Activated T-cell treated with anti-CD3 and anti-CD28 coated beads for 4 hours (primary cell): ENCODE data around the gene FBXO33.

Experiments used
- DNase-seq: peaks from one replicate; pipeline ENCODE4 v3.0.0-alpha.2; 2020

The FBXO33 gene

GRCh38 chr14:39432179-39432618, at the start of gene FBXO33:
TSS of gene FBXO33 (minus strand) at chr14:39432433. CDS start at chr14:39432162, 271 bp downstream.
- DNase-seq, result peak; percentile 93

GRCh38 chr14:39474416-39474911, 42.2 kb upstream of the FBXO33 start:
- no peak for DNase-seq

DNA sequence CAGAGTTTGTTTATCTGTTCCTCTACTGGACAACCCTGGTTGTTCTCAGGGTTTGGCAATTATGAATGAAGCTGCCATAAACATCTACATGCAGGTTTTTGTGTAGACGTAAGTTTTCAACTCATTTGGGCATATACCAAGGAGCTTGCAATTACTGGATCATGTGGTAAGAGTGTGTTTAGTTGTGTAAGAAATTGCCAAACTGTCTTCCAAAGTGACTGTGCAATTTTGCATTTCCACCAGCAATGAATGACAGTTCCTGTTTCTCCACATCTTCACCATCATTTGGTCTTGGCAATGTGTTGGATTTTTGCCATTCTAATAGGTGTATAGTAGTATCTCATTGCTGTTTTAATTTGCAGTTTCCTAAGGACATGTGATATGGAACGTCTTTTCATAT, 39.8 kb upstream of the FBXO33 start:
- no peak for DNase-seq

DNA sequence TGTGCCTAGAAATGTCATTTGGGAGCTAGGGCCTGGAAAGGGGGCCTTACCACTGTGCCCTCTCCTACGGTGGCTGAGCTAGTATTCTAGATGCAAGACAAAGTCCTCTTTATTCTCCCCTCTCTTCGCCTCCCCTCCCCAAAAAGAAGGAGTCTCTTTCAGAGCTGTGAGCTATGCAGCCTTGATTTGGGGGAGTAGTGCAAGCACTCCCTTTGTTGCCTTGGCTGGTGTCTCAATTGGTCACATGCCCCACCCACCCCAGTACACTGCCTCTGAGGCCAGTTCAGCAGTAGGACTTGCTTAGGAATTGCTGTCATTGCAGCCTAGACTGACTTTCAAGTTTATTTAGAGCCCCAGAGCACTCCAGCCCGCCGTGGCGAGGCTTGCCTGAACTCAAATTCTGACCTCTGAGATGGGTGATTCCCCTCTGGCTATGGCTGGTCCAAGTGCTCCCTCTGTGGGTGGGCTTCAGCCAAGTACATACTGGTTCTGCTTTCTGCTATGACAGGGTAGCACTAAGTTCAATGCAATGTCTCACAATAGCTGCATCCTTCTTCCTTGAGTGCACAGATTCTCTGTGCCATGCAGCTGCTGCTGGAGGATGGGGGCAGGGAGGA, 37.0 kb upstream of the FBXO33 start:
- no peak for DNase-seq

- DNase-seq, result no peak
Observed at GRCh38 chr14:39467889-39468524, 35.8 kb upstream of the FBXO33 start.

GRCh38 chr14:39459795-39460478, 27.7 kb upstream of the FBXO33 start:
- no peak for DNase-seq

GRCh38 chr14:39456702-39457250, 24.5 kb upstream of the FBXO33 start:
- DNase-seq, result no peak

DNA sequence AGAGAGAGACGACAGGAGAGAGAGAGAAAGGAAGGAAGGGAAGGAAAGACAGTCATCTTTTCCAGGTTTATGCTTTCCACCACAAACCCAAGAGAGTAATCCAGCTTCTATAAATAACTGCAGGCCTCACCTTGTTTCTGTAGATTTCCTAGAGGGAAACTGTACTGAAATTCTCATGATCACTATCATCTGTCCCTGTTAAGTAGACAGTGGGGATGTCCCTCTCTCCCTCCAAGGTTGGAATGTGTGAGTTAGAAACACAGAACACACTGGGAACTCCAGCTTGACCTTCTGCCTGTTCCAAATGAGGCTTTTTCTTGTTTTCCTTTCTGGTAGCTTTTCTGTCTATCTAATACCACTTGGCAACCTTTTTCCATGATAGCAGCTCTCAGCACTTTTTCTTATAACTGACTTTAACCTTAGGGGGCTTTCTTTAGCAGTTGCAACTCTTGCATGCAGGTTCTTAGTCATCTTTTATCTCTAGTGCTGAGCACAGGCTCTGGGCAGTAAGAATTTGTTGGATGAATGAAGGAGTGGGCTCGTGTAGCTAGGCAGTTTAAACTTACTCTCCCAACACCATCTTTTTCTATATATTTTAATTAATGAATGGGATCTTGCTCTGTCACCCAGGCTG, 22.8 kb upstream of the FBXO33 start:
- DNase-seq, result no peak

GRCh38 chr14:39452680-39453079, 20.4 kb upstream of the FBXO33 start:
- no peak for DNase-seq

- DNase-seq, result no peak
Observed at GRCh38 chr14:39451811-39452210, 19.6 kb upstream of the FBXO33 start.

GRCh38 chr14:39447175-39447661, 15.0 kb upstream of the FBXO33 start:
- DNase-seq, result no peak

DNA sequence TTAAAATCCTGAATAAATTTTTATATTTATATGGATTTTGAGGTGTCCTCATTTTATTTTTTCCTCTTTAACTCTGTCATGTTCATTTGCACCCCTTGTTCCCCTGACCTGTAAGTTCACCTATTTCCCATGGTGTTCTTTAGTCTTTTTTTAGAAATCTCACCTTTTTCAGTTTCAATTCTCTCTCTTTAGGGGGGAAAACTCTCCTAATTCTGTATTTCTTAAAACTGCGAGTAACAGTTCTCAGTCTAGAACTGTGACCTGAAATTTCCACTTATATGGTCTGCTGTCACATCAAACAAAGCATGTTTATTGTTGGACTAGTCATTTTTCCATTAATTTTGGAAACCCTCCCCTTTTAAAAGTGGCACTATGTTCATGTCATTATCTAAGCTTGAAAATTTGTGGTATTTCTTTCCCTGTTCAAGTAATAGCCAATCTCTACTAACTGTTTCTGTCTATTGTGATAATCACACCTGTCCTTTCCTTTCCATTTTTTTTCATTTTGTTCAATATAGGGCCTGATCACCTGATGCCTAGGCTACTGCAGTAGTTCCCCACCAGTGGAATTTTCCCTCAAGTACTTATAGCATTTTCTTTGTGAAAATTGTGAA, 14.0 kb upstream of the FBXO33 start:
- DNase-seq, result no peak

DNA sequence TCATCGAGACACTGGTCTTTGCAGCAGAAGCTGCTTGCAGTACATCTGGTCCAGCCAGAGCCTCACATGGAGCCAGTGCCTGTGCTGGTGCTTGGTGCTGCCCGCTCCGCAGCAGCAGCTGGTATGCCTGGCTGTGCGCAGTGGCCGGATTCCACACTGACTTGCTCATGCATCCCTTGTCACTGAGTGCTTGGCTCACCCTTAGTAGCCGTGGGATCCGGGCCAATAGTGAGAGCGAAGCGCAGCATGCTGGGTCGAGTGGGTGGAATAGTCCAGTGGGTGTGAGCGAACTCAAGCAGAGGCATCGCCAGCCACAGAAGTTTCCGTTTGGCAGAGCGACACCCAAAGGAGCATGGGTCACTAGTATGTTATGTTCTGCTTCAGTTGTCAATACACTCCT, 10.1 kb upstream of the FBXO33 start:
- no peak for DNase-seq

DNA sequence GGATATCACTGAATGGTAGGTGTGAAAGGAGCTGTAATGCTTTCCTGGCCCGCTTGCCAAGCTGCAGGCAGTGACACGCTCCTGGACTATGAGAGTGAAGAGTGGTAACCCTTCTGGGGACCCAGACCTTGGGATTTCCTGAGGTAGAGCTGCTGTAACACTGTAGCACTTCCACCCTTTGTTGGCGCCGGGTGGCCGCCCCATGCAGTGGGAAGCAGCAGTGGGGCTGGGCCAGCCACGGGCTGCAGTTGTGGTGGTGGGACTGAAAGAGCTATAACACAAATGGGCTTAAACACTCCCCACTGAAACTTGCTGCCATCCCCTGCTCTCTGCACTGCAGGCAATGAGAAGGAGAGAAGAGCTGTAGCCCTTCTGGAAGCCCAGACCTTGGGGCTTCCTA, 9.6 kb upstream of the FBXO33 start:
- DNase-seq, result no peak

DNA sequence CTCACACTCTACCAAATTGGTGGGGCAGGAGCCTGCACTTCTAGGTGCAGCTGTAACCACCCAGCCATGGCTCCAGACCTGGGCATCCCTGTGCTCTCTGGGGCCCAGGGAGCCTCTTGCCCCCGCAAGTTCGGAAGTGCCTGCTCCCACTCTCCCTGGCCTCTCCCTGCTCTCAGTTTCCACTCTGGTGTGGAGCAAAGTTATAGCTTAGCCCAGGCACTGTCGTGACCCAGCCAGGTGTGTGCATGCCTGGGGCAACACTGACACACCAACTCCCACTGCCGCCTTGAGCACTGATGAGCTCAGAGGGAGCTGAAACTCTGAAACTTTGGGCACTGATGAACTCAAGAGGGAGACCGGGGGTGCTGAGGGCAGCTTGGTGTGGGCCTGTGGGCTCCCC, 8.7 kb upstream of the FBXO33 start:
- DNase-seq, result no peak

- DNase-seq, result no peak
Observed at GRCh38 chr14:39435241-39435640, 3.0 kb upstream of the FBXO33 start.

GRCh38 chr14:39434401-39434800, 2.2 kb upstream of the FBXO33 start:
- no peak for DNase-seq

- no peak for DNase-seq
Observed at GRCh38 chr14:39433452-39433813, 1.2 kb upstream of the FBXO33 start.

GRCh38 chr14:39432619-39433451, 602 bp upstream of the FBXO33 start:
- peak; percentile 51 for DNase-seq

GRCh38 chr14:39431416-39432178, 636 bp downstream of the FBXO33 start:
- DNase-seq, result peak; percentile 22
